ENCODE data around the gene SGPL1.
A peak's percentile ranks its signal among the peaks of the same experiment; 100 is the strongest.
"Not testable (repeated sequence)": the region's sequence is repeated elsewhere in the genome, so short reads cannot be mapped to it uniquely, and the experiment has no call there.

SGPL1 gene

DNA sequence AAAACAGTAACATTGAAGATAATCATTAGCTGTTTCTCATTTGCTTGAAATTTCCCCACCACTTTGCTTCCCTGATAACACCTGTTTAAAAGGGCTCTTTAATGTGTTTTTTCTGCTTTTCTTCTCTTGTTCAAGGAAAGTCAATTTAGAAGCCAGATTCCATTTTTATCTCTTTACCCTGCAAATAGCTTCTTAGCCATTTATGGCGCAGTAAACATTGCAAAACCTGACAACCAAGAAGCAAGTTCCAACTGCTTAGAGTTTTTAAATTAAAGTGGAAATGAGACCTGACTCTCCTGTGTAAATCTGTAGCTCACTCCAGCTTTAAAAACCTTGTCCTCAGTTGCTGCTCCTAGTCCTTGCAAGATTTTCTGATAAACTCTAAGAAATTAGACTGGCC is 30.1 kb downstream of the SGPL1 start:
- DNase-seq = no peak

GRCh38 chr10:70846795-70847194 is 31.0 kb downstream of the SGPL1 start:
- no peak for DNase-seq

GRCh38 chr10:70847659-70848360 is 32.1 kb downstream of the SGPL1 start:
- DNase-seq = no peak

- no peak for DNase-seq
Observed at GRCh38 chr10:70849582-70850016, 33.9 kb downstream of the SGPL1 start.

- no peak for DNase-seq
Observed at GRCh38 chr10:70850097-70850496, 34.3 kb downstream of the SGPL1 start.

DNA sequence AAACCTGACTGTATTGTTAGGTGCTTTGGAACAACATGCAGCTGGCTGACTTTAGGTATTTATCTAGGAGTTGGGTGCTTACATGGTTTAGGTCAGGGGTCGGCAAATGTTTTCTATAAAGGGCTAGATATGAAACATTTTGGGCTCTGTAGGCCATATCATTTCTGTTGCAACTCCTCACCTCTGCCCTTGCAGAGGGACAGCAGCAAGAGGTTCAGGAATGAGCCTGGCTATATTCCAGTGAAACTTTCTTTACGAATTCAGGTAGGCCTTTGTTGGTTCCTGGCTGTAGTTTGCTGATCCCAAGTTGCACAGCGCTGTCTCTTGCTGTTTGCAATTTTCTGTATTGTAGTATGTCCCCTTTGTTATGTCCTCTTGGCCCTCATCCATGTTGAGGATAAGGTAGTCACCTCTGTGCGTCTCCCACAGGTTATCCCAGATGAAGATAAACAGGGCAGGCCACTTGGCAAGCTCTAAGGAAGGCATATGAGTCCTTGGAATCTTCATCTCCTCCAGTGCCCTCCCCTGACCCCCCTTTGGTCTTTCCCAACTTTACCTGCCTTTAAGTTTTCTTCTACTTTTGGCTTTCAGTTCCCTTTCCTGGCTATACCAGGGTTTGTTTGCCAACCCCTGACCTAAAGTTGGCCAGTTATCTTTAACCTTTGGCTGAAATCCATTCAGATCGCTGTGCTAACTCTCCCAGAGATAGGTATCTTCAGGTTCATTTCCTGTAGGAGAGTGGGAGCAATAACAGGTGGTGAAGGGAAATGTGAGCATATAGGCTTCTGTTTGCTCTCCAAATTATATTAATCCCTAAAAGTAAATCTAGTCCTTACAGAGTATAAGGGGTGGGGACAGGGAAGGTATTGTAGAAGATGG is 36.1 kb downstream of the SGPL1 start:
- no peak for DNase-seq

GRCh38 chr10:70853038-70853437 is 37.3 kb downstream of the SGPL1 start:
- no peak for DNase-seq

DNA sequence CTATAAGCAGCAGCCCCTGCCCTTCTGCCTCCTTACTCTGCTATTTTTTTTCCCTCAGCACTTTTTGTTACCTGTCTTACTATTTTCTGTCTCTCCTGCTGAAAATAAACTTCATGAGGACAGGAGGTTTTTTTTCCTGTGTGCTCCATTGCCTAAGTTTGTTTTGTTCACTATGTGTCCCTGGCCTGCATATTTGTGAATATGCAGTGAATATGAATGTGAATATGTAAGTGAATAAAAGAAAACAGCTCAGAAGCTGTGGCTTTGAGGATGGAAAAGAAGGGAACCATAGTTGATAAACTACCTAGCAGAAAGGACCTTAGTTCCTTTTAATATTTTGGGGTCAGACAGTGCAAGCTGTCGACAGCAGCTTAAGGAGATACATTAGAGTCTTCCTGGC is 37.7 kb downstream of the SGPL1 start:
- no peak for DNase-seq

GRCh38 chr10:70856454-70856853 is 40.7 kb downstream of the SGPL1 start:
- DNase-seq = no peak

DNA sequence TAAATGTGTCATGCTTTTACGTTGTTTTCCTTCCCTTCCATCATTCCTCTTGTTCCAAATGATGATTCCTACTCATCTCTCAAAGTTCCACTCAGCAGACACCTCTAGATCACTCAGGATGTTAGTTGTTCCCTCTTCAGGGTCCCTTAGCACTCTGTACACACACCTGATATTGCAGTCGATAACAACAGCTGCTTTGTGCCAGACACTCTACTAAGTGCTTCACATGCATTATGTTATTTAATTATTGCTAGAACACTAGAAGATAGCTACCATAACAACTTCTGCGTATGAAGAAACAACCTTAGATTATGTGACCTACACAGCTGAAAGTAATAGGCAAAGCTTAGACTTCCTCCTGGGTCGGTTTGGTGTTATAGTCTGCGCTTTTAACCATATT is 43.0 kb downstream of the SGPL1 start:
- DNase-seq = no peak

DNA sequence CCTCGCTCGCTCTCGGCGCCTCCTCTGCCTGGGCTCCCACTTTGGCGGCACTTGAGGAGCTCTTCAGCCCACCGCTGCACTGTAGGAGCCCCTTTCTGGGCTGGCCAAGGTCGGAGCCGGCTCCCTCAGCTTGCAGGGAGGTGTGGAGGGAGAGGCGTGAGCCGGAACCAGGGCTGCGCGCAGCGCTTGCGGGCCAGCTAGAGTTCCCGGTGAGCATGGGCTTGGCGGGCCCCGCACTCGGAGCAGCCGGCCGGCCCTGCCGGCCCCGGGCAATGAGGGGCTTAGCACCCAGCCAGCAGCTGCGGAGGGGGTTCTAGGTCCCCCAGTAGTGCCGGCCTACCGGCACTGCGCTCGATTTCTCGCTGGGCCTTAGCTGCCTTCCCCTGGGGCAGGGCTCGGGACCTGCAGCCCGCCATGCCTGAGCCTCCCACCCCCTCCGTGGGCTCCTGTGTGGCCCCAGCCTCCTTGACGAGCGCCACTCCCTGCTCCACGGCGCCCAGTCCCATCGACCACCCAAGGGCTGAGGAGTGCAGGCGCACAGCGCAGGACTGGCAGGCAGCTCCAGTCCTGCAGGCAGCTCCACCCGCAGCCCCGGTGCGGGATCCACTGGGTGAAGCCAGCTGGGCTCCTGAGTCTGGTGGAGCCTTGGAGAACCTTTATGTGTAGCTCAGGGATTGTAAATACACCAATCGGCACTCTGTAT is 45.9 kb downstream of the SGPL1 start:
- DNase-seq = not testable (repeated sequence)

DNA sequence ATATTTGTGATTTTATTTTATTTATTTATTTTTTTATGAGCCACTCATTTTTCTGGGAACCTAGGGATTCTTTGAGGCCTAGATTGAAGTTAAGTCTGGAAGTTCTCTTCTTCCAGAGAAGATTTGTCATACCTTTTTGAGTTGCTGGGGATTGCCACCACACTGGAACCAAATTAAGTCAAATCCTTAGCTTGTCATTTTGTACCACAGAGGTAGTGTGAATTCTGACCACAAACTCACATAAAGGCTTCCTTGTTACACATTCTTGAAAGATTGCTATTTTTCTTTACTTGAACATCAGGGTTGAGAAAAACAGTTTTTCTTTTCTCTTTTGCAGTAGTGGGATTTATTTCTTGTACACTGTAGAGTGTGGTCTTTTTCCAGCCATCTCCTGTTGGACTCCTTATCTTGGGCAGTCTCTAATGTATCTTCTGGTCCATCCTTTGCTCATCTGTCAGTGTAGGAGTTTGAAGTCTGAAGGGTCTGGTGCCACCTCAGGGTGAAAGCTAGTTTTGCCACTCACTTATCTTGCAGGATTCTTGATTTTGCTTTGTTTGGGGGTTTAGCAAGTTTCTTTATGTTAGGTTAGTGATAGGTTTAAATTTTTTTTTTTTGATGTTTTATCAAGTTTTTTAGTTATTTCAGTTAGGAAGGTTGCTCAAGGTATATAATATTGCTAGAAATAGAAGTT is 47.9 kb downstream of the SGPL1 start:
- DNase-seq = no peak

- DNase-seq = no peak
Observed at GRCh38 chr10:70864935-70865334, 49.2 kb downstream of the SGPL1 start.

GRCh38 chr10:70866424-70866823 is 50.7 kb downstream of the SGPL1 start:
- DNase-seq = no peak

GRCh38 chr10:70872291-70872690 is 56.5 kb downstream of the SGPL1 start:
- DNase-seq = no peak

- no peak for DNase-seq
Observed at GRCh38 chr10:70874061-70874460, 58.3 kb downstream of the SGPL1 start.

- no peak for DNase-seq
Observed at GRCh38 chr10:70879207-70879606, 63.5 kb downstream of the SGPL1 start.

GRCh38 chr10:70880077-70880534 is 64.4 kb downstream of the SGPL1 start:
- peak; percentile 61 to 68 for DNase-seq

DNA sequence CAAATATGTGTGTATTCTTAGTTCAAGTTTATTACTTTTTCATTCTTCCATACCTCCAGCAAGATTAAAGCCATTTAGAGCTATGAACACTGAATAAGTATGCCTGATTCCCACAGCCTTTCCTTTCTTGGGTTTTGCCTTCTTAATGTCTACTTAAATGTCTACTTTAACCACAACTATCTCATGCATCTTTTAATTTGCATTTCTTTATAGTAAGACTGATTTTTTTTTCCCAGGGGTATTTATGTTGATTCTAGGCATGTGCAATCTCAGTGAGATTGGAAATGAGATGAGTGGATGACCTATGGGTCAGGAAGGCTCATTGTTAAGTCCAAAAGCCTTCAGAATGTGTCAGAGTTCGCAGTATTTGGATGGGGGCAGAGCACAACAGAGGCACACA is 69.0 kb downstream of the SGPL1 start:
- DNase-seq = no peak

DNA sequence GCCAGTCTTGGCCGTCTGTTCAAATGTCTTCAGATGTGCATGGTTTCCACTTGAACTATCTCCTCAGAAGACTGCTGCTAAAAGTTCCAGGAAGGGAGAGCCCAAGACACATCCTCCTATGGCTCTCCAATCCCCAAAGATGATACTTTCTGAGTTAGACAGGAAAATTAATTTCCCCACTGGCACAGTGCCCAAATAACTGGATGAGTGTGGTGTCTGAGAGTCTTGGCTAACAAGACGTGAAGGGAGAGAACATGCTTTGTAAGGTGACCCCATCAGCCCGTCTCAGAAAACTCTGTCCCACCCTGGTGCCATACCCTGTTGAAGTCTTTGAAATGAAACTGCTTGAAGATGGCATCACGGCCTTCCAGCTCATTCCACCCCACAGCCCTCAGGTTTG is 69.7 kb downstream of the SGPL1 start:
- DNase-seq = no peak

DNA sequence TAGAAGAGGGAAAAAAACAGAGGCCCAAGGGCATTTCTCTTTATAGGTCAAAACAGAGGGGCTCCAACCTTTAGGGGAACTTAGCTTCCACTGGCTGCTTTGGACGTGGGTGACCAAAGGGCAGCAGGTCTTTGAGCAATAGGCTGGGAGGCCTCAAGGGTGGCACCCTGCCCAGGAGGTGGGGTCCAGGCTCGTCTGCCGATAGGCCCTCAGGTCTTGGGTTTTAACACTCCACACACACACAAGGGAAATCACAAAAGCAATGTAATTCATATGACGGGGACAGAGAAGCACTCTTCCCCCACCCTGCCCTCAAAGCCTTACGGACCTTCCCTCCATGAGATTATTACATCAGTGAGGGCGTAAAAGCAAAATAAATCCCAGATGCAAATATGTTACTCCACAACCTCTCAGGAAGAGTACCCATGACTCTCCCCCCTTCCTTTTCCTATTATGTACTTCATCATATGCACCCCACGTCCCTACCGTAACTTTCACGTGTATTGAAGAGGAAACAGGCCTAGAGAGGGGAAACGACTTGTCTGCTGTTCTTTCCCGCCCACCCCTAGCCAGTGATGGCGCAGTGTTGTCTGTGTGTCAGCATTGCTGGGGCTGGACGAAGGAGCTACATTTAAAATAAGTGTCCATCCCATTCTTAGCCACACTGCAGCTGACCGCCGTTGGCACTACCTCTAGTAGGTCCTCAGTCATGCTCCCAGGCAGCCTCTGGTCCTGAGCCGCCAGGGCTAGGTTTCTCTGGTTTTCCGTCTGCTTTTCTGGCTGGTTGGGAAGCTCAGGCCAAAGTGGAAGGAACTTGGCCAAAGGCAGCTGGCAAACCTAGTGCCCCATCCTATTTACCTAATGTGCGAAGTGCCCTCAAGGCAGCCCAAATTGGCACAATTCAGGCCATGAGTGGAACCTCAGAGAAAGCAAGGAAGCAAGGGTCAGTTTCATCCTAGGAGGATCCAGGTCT is 70.5 kb downstream of the SGPL1 start:
- no peak for DNase-seq
